ENCODE measurements around the gene ITIH3.

Gene ITIH3

GRCh38 chr3:52795298-52795900, 803 bp downstream of the ITIH3 start:
- DNase-seq, result no peak

DNA sequence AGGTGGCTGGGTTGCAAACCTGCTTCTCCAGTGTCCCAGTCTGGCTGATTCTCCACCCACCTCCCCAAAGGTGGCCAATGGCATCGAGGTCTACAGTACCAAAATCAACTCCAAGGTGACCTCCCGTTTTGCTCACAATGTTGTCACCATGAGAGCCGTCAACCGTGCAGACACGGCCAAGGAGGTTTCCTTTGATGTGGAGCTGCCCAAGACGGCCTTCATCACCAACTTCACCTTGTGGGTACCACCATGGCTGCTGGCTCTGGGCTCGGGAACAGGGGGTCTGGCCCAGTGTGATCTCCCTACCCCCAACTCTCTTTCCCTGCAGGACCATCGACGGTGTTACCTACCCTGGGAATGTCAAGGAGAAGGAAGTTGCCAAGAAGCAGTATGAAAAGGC, 1.8 kb downstream of the ITIH3 start:
- DNase-seq, result no peak

DNA sequence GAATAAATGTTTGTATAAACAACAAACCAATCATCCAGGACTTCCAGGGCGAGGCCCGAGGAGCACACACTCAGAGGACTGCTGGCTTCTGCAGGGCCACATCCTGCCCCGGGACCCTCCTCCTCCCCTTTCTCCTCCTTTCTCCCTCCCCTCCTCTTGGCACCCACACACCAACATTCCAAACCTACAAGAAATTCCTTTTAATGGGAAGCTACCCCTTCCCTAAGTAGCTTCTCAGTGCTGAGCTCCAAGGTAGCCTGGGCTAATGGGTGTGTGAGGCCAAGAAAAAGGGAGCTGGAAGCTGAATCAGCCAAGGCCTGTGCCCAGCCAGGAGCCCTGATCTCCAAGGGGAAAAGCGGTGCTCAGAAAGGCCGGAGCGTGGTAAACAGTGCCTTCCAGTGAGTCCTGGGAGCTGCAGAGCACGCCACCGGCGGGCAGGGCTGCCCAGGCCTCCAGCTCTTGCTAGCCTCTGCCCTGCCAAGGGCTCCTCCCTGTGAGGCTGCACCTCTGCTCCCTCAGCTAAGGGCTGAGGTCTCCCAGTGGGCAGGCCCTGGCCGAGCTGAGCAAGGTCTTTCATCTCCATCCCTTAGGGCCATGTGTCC, 3.9 kb downstream of the ITIH3 start:
- DNase-seq, result no peak

GRCh38 chr3:52798978-52799476, 4.4 kb downstream of the ITIH3 start:
- no peak for DNase-seq

GRCh38 chr3:52800079-52800478, 5.5 kb downstream of the ITIH3 start:
- no peak for DNase-seq

DNA sequence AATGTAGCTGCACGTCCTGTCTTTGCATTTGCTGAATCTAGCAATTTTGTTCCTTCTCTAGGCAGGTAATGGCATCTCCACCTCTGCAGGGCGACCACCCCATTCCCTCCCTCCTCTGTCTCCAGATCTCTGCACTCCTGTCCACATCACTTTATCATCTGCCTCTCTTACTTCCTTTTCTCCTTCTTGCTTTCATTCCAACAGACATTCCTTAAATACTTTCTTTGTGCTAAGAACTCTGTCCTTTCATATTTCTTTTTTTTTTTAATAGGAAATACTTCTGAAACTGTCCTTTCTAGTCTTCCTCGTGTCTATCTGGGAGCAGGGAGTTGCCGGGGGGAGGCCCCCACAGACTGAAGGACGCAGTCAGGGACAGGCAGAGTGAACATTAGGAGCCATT, 7.2 kb downstream of the ITIH3 start:
- no peak for DNase-seq

- DNase-seq, result no peak
Measured at GRCh38 chr3:52805270-52806039, 10.9 kb downstream of the ITIH3 start.

DNA sequence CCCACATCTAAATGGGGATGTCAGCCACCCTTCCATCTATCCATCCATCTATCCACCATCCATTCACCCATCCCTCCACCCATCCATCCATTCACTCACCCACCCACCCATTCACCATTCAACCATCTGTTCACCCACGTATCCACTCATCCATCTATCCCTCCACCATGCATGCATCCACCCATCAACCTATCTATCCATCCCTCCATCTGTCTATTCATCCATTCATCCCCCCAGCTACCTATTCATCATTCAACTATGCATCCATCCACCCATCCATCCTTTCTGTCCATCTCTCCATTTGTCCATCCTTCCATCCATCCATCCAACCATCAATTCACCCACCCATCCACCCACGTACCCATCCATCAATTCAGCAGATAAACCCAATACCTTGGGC, 14.6 kb downstream of the ITIH3 start:
- no peak for DNase-seq

- DNase-seq, result no peak
Measured at GRCh38 chr3:52809662-52810377, 15.2 kb downstream of the ITIH3 start.

GRCh38 chr3:52810923-52811322, 16.3 kb downstream of the ITIH3 start:
- DNase-seq, result no peak

DNA sequence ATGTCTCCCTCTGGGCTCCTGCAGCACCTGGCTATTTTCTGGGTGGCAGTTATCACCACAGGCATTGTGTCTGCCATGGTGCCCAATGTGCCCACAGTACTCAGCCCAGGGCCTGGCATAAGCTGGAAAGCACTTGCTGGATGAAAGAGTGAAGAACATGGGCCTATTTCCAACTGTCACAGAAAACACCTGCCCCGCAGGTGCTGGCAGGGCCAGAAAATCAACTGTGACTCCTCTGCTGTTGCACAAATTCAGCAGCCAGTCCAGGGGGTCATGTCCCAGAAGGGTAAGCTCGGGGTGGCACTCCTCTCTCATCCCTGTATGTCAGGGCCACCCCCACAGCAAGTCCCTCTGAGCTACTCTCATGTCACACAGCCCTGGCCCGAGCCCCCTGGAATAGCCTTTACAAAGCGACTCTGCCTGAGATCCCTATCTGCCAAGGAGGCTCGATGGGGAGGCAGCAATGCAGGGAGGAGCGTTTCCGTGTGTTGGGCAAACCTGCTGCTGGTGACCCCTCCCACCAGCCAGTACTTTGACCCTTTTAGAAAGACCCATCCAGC, 16.9 kb downstream of the ITIH3 start:
- DNase-seq, result no peak

- DNase-seq, result no peak
Measured at GRCh38 chr3:52813810-52814209, 19.2 kb downstream of the ITIH3 start.

- DNase-seq, result no peak
Measured at GRCh38 chr3:52816199-52816598, 21.6 kb downstream of the ITIH3 start.

DNA sequence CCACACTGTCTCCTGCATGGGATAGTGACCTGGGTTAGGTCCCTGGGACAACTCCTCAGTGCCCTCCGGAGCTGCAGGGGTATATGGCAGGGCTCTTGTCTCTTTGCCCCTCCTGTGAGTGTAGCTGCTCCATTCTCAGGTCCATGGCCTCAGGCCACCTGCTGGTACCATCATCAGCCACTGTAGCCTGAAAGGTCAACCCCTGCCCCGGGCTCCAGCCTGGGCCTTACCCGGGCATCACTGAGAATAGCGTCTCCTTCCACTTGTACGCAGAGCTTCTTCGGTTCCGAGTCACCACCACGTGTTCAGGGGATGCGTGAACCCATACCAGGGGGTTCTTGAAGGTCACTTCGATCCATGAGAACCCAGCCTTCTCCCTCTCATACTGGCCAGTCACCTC, 22.1 kb downstream of the ITIH3 start:
- no peak for DNase-seq

DNA sequence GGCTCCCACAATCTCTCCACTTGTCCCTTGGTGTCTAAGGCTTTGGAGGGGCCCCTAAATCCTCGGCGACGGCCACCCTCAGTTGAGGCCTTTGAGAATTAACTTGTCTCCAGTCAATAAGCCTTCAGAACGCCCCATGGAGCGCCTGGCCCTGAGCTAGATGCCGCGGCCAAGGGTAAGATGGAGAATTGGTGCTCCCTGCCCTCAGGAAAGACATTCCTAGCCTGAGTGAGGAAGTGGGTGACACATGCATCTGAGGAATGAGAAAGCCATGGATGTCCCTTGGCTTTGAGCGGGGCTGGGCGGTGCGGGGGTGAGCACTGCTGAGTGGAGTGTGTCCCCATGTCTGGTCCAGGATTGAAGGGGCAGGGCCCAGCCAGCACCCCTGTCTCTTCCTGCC, 22.6 kb downstream of the ITIH3 start:
- no peak for DNase-seq

- no peak for DNase-seq
Measured at GRCh38 chr3:52817860-52818259, 23.3 kb downstream of the ITIH3 start.

DNA sequence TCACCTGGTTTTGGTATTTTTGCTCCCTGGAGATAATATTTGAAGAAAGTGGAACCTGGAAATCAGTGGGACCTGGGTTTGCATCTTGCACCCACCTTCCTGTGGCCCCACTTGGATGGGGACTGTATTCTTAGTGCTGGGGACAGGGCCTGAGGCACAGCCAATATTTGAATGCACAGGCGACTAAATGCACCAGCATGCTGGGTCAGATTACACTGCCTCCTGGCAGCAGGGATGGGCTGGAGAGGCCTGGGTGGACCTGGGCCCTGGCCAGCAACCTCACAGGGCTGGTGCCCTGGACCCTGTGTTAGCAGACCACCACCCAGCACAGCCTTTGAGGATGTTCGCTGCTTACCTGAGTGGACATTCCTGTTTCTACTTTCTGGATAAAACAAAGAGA, 25.3 kb downstream of the ITIH3 start:
- DNase-seq, result no peak

DNA sequence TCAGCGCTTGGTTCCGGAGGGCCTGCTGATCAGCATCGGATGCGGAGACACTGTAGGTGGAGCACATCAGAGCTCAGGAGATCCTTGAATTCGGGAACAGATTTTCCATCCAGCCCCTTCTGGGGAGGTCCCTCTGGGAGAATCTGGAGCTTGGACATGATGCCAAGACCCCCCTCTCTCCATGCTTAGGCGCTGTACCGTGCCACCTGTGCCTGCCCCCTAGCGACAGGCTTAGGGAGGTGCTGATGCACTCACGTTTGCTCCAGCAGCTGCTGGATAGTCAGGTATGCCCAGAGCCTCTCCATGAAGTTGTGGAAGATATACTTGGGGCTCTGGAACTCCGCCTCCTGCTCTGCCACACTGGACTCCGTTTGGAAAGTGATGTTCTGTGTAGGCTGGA, 26.1 kb downstream of the ITIH3 start:
- no peak for DNase-seq

DNA sequence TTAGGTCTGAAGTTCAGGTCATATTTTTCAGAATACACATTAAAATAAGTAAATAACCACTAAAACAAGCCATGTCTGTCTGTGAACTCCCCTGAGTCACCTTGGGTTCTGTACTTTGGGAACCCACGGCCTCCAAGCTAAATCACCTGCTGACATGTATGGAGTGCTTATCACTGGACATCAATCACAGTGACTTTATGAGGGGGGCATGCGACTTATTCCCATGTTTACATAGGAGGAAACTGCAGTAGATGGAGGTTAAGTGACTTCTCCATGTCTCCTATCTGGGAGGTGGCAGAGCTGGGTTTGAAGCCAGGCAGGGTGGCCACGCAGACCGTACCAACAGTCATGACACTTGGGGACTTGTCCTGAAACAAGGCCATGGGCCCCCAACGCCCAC, 27.8 kb downstream of the ITIH3 start:
- DNase-seq, result no peak

GRCh38 chr3:52824037-52824436, 29.4 kb downstream of the ITIH3 start:
- no peak for DNase-seq

- DNase-seq, result no peak
Measured at GRCh38 chr3:52827441-52827840, 32.8 kb downstream of the ITIH3 start.

- no peak for DNase-seq
Measured at GRCh38 chr3:52827866-52828376, 33.3 kb downstream of the ITIH3 start.

GRCh38 chr3:52829482-52829881, 34.9 kb downstream of the ITIH3 start:
- no peak for DNase-seq

All from GOT3 (cell line).